PC-3 (cell line): ENCODE data around the gene QPCT. TPM values are rescaled to one million over a fixed set of nuclear protein-coding genes. Genes with fewer than 3 reads are reported as not detected.

ENCODE experiments used
- ATAC-seq: fragments of 200-7000 bp; cut with Tn5 transposase; 2 replicates; pipeline ENCODE4 v1.9.1; 2020; ENCODE audit warnings: mild to moderate bottlenecking, moderate library complexity
- BruUV-seq: library from RNA; stranded (reverse); fragments of 400-500 nt; replicated peaks from 2 replicates; lab custom pipeline; 2021; lab: Mats Ljungman, UMichigan
- CTCF ChIA-PET: fragments of 300-600 bp; sonication (Branson Sonifier 250); formaldehyde crosslinking; loops from one replicate; lab custom pipeline; 2022; ENCODE audit warnings: antibody characterized with exemption; lab: Charles Lee
- POLR2A ChIA-PET: fragments of 300-600 bp; sonication (Branson Sonifier 250); formaldehyde crosslinking; loops from one replicate; lab custom pipeline; 2022; ENCODE audit warnings: antibody characterized with exemption; ENCODE audit not compliant: unreplicated experiment; lab: Charles Lee
- DNase-seq: peaks from one replicate; pipeline ENCODE4 v3.0.0-alpha.2; 2015
- H2AFZ ChIP-seq: fragments of 300-600 bp; sonication (generic); 2 replicates; pipeline ENCODE4 v1.6.0; 2016; ENCODE audit warnings: antibody characterized with exemption, low read length
- H3F3A ChIP-seq: fragments of 300-600 bp; sonication (generic); one replicate; pipeline ENCODE4 v1.6.0; 2017; ENCODE audit warnings: antibody characterized with exemption, low read length, control low read depth, mild to moderate bottlenecking; ENCODE audit not compliant: unreplicated experiment
- H3K27ac ChIP-seq: fragments of 300-600 bp; sonication (generic); 2 replicates; pipeline ENCODE4 v1.5.1; 2016; ENCODE audit warnings: mild to moderate bottlenecking, low read length
- H3K27me3 ChIP-seq: fragments of 300-600 bp; sonication (generic); 2 replicates; pipeline ENCODE4 v1.6.1; 2016; ENCODE audit warnings: low read length, mixed read lengths
- H3K36me3 ChIP-seq: fragments of 300-600 bp; sonication (generic); 2 replicates; pipeline ENCODE4 v1.6.1; 2016; ENCODE audit warnings: low read depth, mixed run types, low read length, mixed read lengths
- H3K4me1 ChIP-seq: fragments of 300-600 bp; sonication (generic); 2 replicates; pipeline ENCODE4 v1.5.1; 2016; ENCODE audit warnings: low read length; ENCODE audit not compliant: insufficient read depth
- H3K4me2 ChIP-seq: fragments of 300-600 bp; sonication (generic); 2 replicates; pipeline ENCODE4 v1.6.0; 2016; ENCODE audit warnings: low read length
- H3K4me3 ChIP-seq: fragments of 300-600 bp; sonication (generic); 2 replicates; pipeline ENCODE4 v1.5.1; 2016; ENCODE audit warnings: mild to moderate bottlenecking, low read length, mixed read lengths
- H3K79me2 ChIP-seq: fragments of 300-600 bp; sonication (generic); 2 replicates; pipeline ENCODE4 v1.6.1; 2017; ENCODE audit warnings: low read length, mixed read lengths
- H3K9ac ChIP-seq: fragments of 300-600 bp; sonication (generic); 2 replicates; pipeline ENCODE4 v1.6.0; 2016; ENCODE audit warnings: mild to moderate bottlenecking, low read length
- H3K9me2 ChIP-seq: fragments of 300-600 bp; sonication (generic); replicated peaks from 2 replicates; pipeline ENCODE4 v1.6.1; 2016; ENCODE audit warnings: mixed run types, low read length, mixed read lengths
- H3K9me3 ChIP-seq: fragments of 300-600 bp; sonication (generic); 2 replicates; pipeline ENCODE4 v1.6.1; 2016; ENCODE audit warnings: low read length, mixed read lengths
- H4K20me1 ChIP-seq: fragments of 300-600 bp; sonication (generic); 2 replicates; pipeline ENCODE4 v1.6.1; 2016; ENCODE audit warnings: low read length, mixed read lengths
- EZH2 ChIP-seq: fragments of 300-600 bp; sonication (generic); IDR thresholded peaks from one replicate; pipeline ENCODE4 v1.6.1; 2017; ENCODE audit warnings: antibody characterized with exemption, mild to moderate bottlenecking, low read length; ENCODE audit not compliant: unreplicated experiment
- EZH2phosphoT487 ChIP-seq: fragments of 300-600 bp; sonication (generic); IDR thresholded peaks from 2 replicates; pipeline ENCODE4 v1.6.1; 2018; ENCODE audit warnings: mild to moderate bottlenecking, antibody characterized with exemption, low read length, borderline replicate concordance
- intact Hi-C: fragments of 100-400 bp; cut with micrococcal nuclease; formaldehyde crosslinking; loops from 2 replicates; pipeline ENCODE4 v1.9.0; 2023
- total RNA-seq: library from RNA; depleted of rRNA; stranded (reverse); fragments of >200 nt; gene quantifications from 2 replicates; pipeline ENCODE4 v1.2.3, GENCODE V29; 2014
- TF ChIP-seq, protein P1 (sequence below): fragments of 300-600 bp; sonication (generic); conservative IDR thresholded peaks from 2 replicates; pipeline ENCODE4 v1.5.1; 2017; ENCODE audit warnings: antibody characterized with exemption, low read depth, mild to moderate bottlenecking, low read length

QPCT gene
- total RNA-seq, 1 experiment from 2014 or later, result not detected

GRCh38 chr2:37356299-37356698, 11.9 kb downstream of the QPCT start:
- Histone ChIP-seq H3K4me2 (no peak overlapping the region), H3F3A (no peaks in the 10 kb centered on the region), H3K4me3 (no peak overlapping the region), H3K27ac (no peak overlapping the region), H3K4me1 (peaks cover under 1% of the 10 kb centered on the region; the same call in 1 of the 2 replicates), H3K9ac (no peak overlapping the region), H2AFZ (no peak overlapping the region), H3K36me3 (no peaks in the 10 kb centered on the region), H3K9me3 (no peaks in the 10 kb centered on the region), H3K9me2 (no peaks in the 10 kb centered on the region), H3K27me3 (no peaks in the 10 kb centered on the region), H3K79me2 (no peaks in the 10 kb centered on the region), H4K20me1 (no peaks in the 10 kb centered on the region)
- ATAC-seq (no peak), DNase-seq (no peak)
- ChIA-PET CTCF (no interaction called here), POLR2A (no interaction called here)
- no TSS peak for BruUV-seq
- no peak for TF ChIP-seq EZH2
- TF ChIP-seq, protein P1, sequence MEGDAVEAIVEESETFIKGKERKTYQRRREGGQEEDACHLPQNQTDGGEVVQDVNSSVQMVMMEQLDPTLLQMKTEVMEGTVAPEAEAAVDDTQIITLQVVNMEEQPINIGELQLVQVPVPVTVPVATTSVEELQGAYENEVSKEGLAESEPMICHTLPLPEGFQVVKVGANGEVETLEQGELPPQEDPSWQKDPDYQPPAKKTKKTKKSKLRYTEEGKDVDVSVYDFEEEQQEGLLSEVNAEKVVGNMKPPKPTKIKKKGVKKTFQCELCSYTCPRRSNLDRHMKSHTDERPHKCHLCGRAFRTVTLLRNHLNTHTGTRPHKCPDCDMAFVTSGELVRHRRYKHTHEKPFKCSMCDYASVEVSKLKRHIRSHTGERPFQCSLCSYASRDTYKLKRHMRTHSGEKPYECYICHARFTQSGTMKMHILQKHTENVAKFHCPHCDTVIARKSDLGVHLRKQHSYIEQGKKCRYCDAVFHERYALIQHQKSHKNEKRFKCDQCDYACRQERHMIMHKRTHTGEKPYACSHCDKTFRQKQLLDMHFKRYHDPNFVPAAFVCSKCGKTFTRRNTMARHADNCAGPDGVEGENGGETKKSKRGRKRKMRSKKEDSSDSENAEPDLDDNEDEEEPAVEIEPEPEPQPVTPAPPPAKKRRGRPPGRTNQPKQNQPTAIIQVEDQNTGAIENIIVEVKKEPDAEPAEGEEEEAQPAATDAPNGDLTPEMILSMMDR, result no peak
- no peak for TF ChIP-seq EZH2phosphoT487
- intact Hi-C loops, result no loop called here

DNA sequence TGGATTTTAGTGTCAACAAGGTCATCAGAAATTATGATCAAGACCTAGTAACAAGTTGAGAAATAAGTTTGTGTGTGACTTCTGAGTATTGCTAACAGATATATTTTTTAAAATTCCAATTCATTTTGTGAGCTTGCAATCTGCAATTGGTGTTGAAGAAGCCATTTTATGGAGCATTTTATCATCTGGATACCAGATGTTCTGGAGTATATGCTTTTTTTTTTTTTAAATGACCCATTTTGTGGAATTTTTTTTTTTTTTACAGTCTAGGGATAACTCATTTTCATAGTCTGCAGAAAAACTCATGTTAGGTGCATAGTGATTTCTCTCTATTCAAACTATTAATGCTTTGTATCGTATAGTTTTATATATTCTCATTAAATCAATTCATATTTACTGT, 12.6 kb downstream of the QPCT start:
- Histone ChIP-seq H3K9me3 (no peaks in the 10 kb centered on the region), H3K9me2 (no peaks in the 10 kb centered on the region), H3K27ac (no peak overlapping the region), H3K36me3 (no peaks in the 10 kb centered on the region), H3K27me3 (no peaks in the 10 kb centered on the region), H3K79me2 (no peaks in the 10 kb centered on the region), H3K4me2 (no peak overlapping the region), H2AFZ (no peak overlapping the region), H3K4me3 (no peak overlapping the region), H4K20me1 (no peaks in the 10 kb centered on the region), H3F3A (no peaks in the 10 kb centered on the region), H3K4me1 (no peaks in the 10 kb centered on the region), H3K9ac (no peak overlapping the region)
- CTCF ChIA-PET, result no interaction called here
- ATAC-seq (no peak), DNase-seq (no peak)
- no peak for TF ChIP-seq EZH2phosphoT487
- TF ChIP-seq EZH2, result no peak
- TF ChIP-seq, protein P1, result no peak
- no TSS peak for BruUV-seq
- POLR2A ChIA-PET, result no interaction called here
- intact Hi-C loops, result no loop called here

DNA sequence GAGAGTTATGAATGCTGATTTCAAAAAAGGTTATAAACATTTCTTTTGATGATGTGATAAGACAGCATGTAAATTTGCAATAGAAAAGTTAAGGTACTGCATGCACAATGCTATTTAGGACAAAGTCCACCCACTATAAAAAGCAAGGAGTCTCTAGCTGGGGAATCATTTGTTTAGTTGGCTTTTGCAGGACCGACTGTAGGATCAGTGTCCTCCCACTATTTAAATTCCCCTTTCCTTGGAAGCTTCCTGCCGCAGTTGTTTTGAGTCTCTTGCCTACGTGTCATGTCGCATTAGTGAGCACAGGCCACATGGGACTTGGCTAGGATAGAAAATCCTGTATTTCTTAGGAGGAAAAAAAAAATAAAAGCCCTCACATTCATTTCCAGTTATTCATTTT, 13.1 kb downstream of the QPCT start:
- no peaks in the 10 kb centered on the region for H3K4me1 ChIP-seq
- no peaks in the 10 kb centered on the region for H3K36me3 ChIP-seq
- CTCF ChIA-PET, result no interaction called here
- H3K27me3 ChIP-seq, result no peaks in the 10 kb centered on the region
- H3F3A ChIP-seq, result no peaks in the 10 kb centered on the region
- H3K27ac ChIP-seq, result no peak overlapping the region
- intact Hi-C loops, result no loop called here
- POLR2A ChIA-PET, result no interaction called here
- no peak for DNase-seq
- H4K20me1 ChIP-seq, result no peaks in the 10 kb centered on the region
- H3K4me3 ChIP-seq, result no peak overlapping the region
- no peaks in the 10 kb centered on the region for H3K9me2 ChIP-seq
- BruUV-seq, result no TSS peak
- H3K9me3 ChIP-seq, result no peaks in the 10 kb centered on the region
- no peak overlapping the region for H3K9ac ChIP-seq
- H3K79me2 ChIP-seq, result no peaks in the 10 kb centered on the region
- TF ChIP-seq, protein P1, result no peak
- TF ChIP-seq EZH2 (no peak), EZH2phosphoT487 (no peak)
- H3K4me2 ChIP-seq, result no peak overlapping the region
- ATAC-seq, result no peak
- H2AFZ ChIP-seq, result no peak overlapping the region
